ENCODE results near the gene FRMD4A. TPM values are rescaled to one million over a fixed set of nuclear protein-coding genes. Genes with fewer than 3 reads are reported as not detected.

The FRMD4A gene
- total RNA-seq, 2 experiments from 2014 or later, result 0.30 to 0.35 TPM

GRCh38 chr10:13608246-13608853 lies 722.4 kb downstream of the FRMD4A start:
- ChIA-PET CTCF (no interaction called here), POLR2A (no interaction called here)
- no peak for DNase-seq
- no peak overlapping the region for H3K27ac Mint-ChIP-seq
- no peaks in the 10 kb centered on the region for H3K4me1 Mint-ChIP-seq
- peaks cover 36% of the 10 kb centered on the region for H3K36me3 Mint-ChIP-seq (ENCODE audit: low read depth)
- H3K4me3 Mint-ChIP-seq, result no peak overlapping the region
- no peaks in the 10 kb centered on the region for H3K27me3 Mint-ChIP-seq
- H3K9me3 Mint-ChIP-seq, result no peaks in the 10 kb centered on the region

GRCh38 chr10:13604357-13605040 lies 726.2 kb downstream of the FRMD4A start:
- CTCF ChIA-PET, result no interaction called here
- POLR2A ChIA-PET, result interaction anchor here (1.5 kb wide), 1 partner anchor 18 kb away, joined by 3 read pairs; the partner anchor contains the start of gene PRPF18
- DNase-seq, result no peak
- Mint-ChIP-seq H3K4me1 (no peaks in the 10 kb centered on the region), H3K27me3 (no peaks in the 10 kb centered on the region), H3K4me3 (no peak overlapping the region), H3K9me3 (no peaks in the 10 kb centered on the region), H3K27ac (no peak overlapping the region), H3K36me3 (ENCODE audit: low read depth) (peaks cover 24% of the 10 kb centered on the region)

GRCh38 chr10:13597909-13598308 lies 732.8 kb downstream of the FRMD4A start:
- H3K36me3 Mint-ChIP-seq (ENCODE audit: low read depth), result peaks cover 26% of the 10 kb centered on the region
- no peak overlapping the region for H3K27ac Mint-ChIP-seq
- H3K4me1 Mint-ChIP-seq, result no peaks in the 10 kb centered on the region
- POLR2A ChIA-PET, result interaction anchor here (0.9 kb wide), 1 partner anchor 11 kb away, joined by 3 read pairs; the partner anchor contains the start of gene PRPF18
- no peaks in the 10 kb centered on the region for H3K9me3 Mint-ChIP-seq
- H3K4me3 Mint-ChIP-seq, result no peak overlapping the region
- no peaks in the 10 kb centered on the region for H3K27me3 Mint-ChIP-seq
- CTCF ChIA-PET, result interaction anchor here (0.9 kb wide), 1 partner anchor 225 kb away, joined by 3 read pairs; no protein-coding TSS in a partner anchor
- no peak for DNase-seq

GRCh38 chr10:13594641-13595040 lies 736.1 kb downstream of the FRMD4A start:
- H3K4me3 Mint-ChIP-seq, result no peak overlapping the region
- H3K36me3 Mint-ChIP-seq (ENCODE audit: low read depth), result peaks cover 32% of the 10 kb centered on the region
- H3K27ac Mint-ChIP-seq, result no peak overlapping the region
- ChIA-PET POLR2A (no interaction called here), CTCF (no interaction called here)
- DNase-seq, result no peak
- peaks cover 2% of the 10 kb centered on the region for H3K4me1 Mint-ChIP-seq
- no peaks in the 10 kb centered on the region for H3K27me3 Mint-ChIP-seq
- no peaks in the 10 kb centered on the region for H3K9me3 Mint-ChIP-seq

All from activated CD4-positive, alpha-beta memory T cell treated with anti-CD3 and anti-CD28 coated beads, Interleukin-2, amount 10 ng/mL, durations not matched to agents 7 days and 5 days (primary cell).